Choroid plexus epithelial cell (primary cell): ENCODE measurements around the gene CCDC61.
A peak's percentile ranks its signal among the peaks of the same experiment; 100 is the strongest.

ENCODE experiments used
- DNase-seq: peaks from one replicate; pipeline ENCODE4 v3.0.0-alpha.2; 2010; ENCODE audit warnings: low read depth
- H3K4me3 ChIP-seq: 2 replicates; pipeline ENCODE4 v1.5.1; 2011; ENCODE audit warnings: low read depth, mild to moderate bottlenecking, control low read depth, low read length, moderate library complexity
- CTCF ChIP-seq: conservative IDR thresholded peaks from 2 replicates; pipeline ENCODE4 v1.5.1; 2011; ENCODE audit warnings: low read depth, mild to moderate bottlenecking, control low read depth, inconsistent platforms, low read length, moderate library complexity

Gene CCDC61

GRCh38 chr19:45973553-45974338, 21.5 kb upstream of the CCDC61 start, which contains the start of gene NOVA2:
TSS of gene NOVA2 (minus strand) at chr19:45973865. CDS start at chr19:45973351, 514 bp downstream.
- TF ChIP-seq CTCF: no peak
- DNase-seq: peak; percentile 39
- H3K4me3 ChIP-seq: no peak within 1 kb of the TSS

- no peak overlapping the region for H3K4me3 ChIP-seq
- no peak for DNase-seq
- no peak for TF ChIP-seq CTCF
Observed at GRCh38 chr19:45975306-45976070, 19.8 kb upstream of the CCDC61 start.

- DNase-seq: peak; percentile 5
- no peak overlapping the region for H3K4me3 ChIP-seq
- no peak for TF ChIP-seq CTCF
Observed at GRCh38 chr19:45976178-45976577, 19.1 kb upstream of the CCDC61 start.

- H3K4me3 ChIP-seq: no peak overlapping the region
- no peak for DNase-seq
- no peak for TF ChIP-seq CTCF
Observed at GRCh38 chr19:45978156-45978555, 17.1 kb upstream of the CCDC61 start.

- no peak overlapping the region for H3K4me3 ChIP-seq
- no peak for TF ChIP-seq CTCF
- DNase-seq: no peak
Observed at GRCh38 chr19:45981350-45981749, 13.9 kb upstream of the CCDC61 start.

GRCh38 chr19:45985321-45985720, 9.9 kb upstream of the CCDC61 start:
- H3K4me3 ChIP-seq: no peak overlapping the region
- no peak for TF ChIP-seq CTCF

More at GRCh38 chr19:45985321-45985720, 9.9 kb upstream of the CCDC61 start:
- DNase-seq: no peak
